ENCODE results near the gene TSPEAR. TPM values are rescaled to one million over a fixed set of nuclear protein-coding genes. Genes with fewer than 3 reads are reported as not detected.

The TSPEAR gene
- total RNA-seq, 4 donors from 2014 or later: not detected

- Histone ChIP-seq H3K9me3 (no peaks in the 10 kb centered on the region), H3K4me3 (no peak overlapping the region), H3K36me3 (no peaks in the 10 kb centered on the region), H3K4me1 (no peaks in the 10 kb centered on the region), H3K27ac (no peak overlapping the region), H3K27me3 (peaks cover 86% of the 10 kb centered on the region)
- no peak for TF ChIP-seq POLR2A (IDR thresholded peaks at IDR 0.05)
- in situ Hi-C loops (cut with MboI; ENCODE audit: low pct_ligation_motif_present in 1 of 4, low pct_unique_long_range_greater_than_20kb in 1 of 4, low sequenced_read_pairs in 3 of 4) (no loop called here), intact Hi-C loops (cut with DNase I; ENCODE audit: low total_unique reads) (no loop called here)
- WGBS, 2 donors (ENCODE audit: low coverage in 1 of 2): 73% methylated on average over 12 of the region's 22 CpGs; no CpG with 5 or more reads in 1 of the 2 donors
- no peak for DNase-seq
Measured at GRCh38 chr21:44702111-44702972, 9.0 kb downstream of the TSPEAR start.

- DNase-seq: no peak
- in situ Hi-C loops (cut with MboI; ENCODE audit: low pct_ligation_motif_present in 1 of 4, low pct_unique_long_range_greater_than_20kb in 1 of 4, low sequenced_read_pairs in 3 of 4) (no loop called here), intact Hi-C loops (cut with DNase I; ENCODE audit: low total_unique reads) (no loop called here)
- Histone ChIP-seq H3K4me3 (no peak overlapping the region), H3K36me3 (no peaks in the 10 kb centered on the region), H3K27ac (no peak overlapping the region), H3K27me3 (peaks cover 84% of the 10 kb centered on the region), H3K9me3 (no peaks in the 10 kb centered on the region), H3K4me1 (no peaks in the 10 kb centered on the region)
- TF ChIP-seq EP300 (IDR thresholded peaks at IDR 0.05; ENCODE audit: low read depth): no peak
- TF ChIP-seq POLR2AphosphoS5 (IDR thresholded peaks at IDR 0.05): no peak
- no peak for TF ChIP-seq POLR2A (IDR thresholded peaks at IDR 0.05)
- no peak for TF ChIP-seq CTCF (IDR thresholded peaks at IDR 0.05)
- WGBS, 2 donors (ENCODE audit: low coverage in 1 of 2): 27 to 42% methylated on average over 3 to 12 of the region's 12 CpGs
Measured at GRCh38 chr21:44701541-44701940, 9.8 kb downstream of the TSPEAR start.

- intact Hi-C loops (cut with DNase I; ENCODE audit: low total_unique reads): no loop called here
- H3K4me3 ChIP-seq: no peak overlapping the region
- TF ChIP-seq POLR2AphosphoS5 (IDR thresholded peaks at IDR 0.05) (no peak), POLR2A (IDR thresholded peaks at IDR 0.05) (no peak), EP300 (IDR thresholded peaks at IDR 0.05; ENCODE audit: low read depth) (no peak), CTCF (IDR thresholded peaks at IDR 0.05) (no peak)
- H3K9me3 ChIP-seq: no peaks in the 10 kb centered on the region
- peaks cover 84% of the 10 kb centered on the region for H3K27me3 ChIP-seq
- no peak overlapping the region for H3K27ac ChIP-seq
- no peak for DNase-seq
- 83 to 86% methylated on average over 10 to 14 of the region's 14 CpGs for WGBS, 2 donors (ENCODE audit: low coverage in 1 of 2)
- in situ Hi-C loops (cut with MboI; ENCODE audit: low pct_ligation_motif_present in 1 of 4, low pct_unique_long_range_greater_than_20kb in 1 of 4, low sequenced_read_pairs in 3 of 4): no loop called here
- no peaks in the 10 kb centered on the region for H3K4me1 ChIP-seq
- no peaks in the 10 kb centered on the region for H3K36me3 ChIP-seq
Measured at GRCh38 chr21:44701023-44701400, 10.4 kb downstream of the TSPEAR start.

GRCh38 chr21:44700101-44701022 lies 11.0 kb downstream of the TSPEAR start:
- no peaks in the 10 kb centered on the region for H3K36me3 ChIP-seq
- no peaks in the 10 kb centered on the region for H3K9me3 ChIP-seq
- intact Hi-C loops (cut with DNase I; ENCODE audit: low total_unique reads) (no loop called here), in situ Hi-C loops (cut with MboI; ENCODE audit: low pct_ligation_motif_present in 1 of 4, low pct_unique_long_range_greater_than_20kb in 1 of 4, low sequenced_read_pairs in 3 of 4) (no loop called here)
- H3K27ac ChIP-seq: no peak overlapping the region
- DNase-seq: no peak
- peaks cover 85% of the 10 kb centered on the region for H3K27me3 ChIP-seq
- TF ChIP-seq CTCF (IDR thresholded peaks at IDR 0.05) (no peak), POLR2AphosphoS5 (IDR thresholded peaks at IDR 0.05) (no peak), EP300 (IDR thresholded peaks at IDR 0.05; ENCODE audit: low read depth) (no peak), POLR2A (IDR thresholded peaks at IDR 0.05) (no peak)
- no peak overlapping the region for H3K4me3 ChIP-seq
- no peaks in the 10 kb centered on the region for H3K4me1 ChIP-seq
- WGBS, 2 donors (ENCODE audit: low coverage in 1 of 2): 30 to 52% methylated on average over 2 to 21 of the region's 21 CpGs
